Neural cell (in vitro differentiated cells): ENCODE measurements around the gene MECP2. TPM values are rescaled to one million over a fixed set of nuclear protein-coding genes. Genes with fewer than 3 reads are reported as not detected.

Source experiments
- H2AFZ ChIP-seq: fragments of 200-600, 300-800 bp; sonication (generic), shearing (Covaris generic); 2 replicates; pipeline ENCODE4 v1.6.0; 2014; ENCODE audit warnings: low read depth, mild to moderate bottlenecking, antibody characterized with exemption, low read length, moderate library complexity
- H3F3A ChIP-seq: fragments of 200-600 bp; shearing (Covaris generic); 2 replicates; pipeline ENCODE4 v1.6.1; 2016; ENCODE audit warnings: mild to moderate bottlenecking, moderate library complexity, mixed read lengths, antibody characterized with exemption, low read length; ENCODE audit not compliant: insufficient read depth, poor library complexity, severe bottlenecking
- H3K27ac ChIP-seq: fragments of 200-600, 300-800 bp; sonication (generic), shearing (Covaris generic); 2 replicates; pipeline ENCODE4 v1.5.1; 2014; ENCODE audit warnings: mild to moderate bottlenecking, low read length, moderate library complexity
- H3K27me3 ChIP-seq: fragments of 300-800, 200-600 bp; sonication (generic), shearing (Covaris generic); 2 replicates; pipeline ENCODE4 v1.6.0; 2014; ENCODE audit warnings: mild to moderate bottlenecking, low read depth, low read length, moderate library complexity; ENCODE audit not compliant: insufficient read depth
- H3K36me3 ChIP-seq: fragments of 300-800, 200-600 bp; sonication (generic), shearing (Covaris generic); 2 replicates; pipeline ENCODE4 v1.5.1; 2014; ENCODE audit warnings: mild to moderate bottlenecking, antibody characterized with exemption, low read length, moderate library complexity; ENCODE audit not compliant: insufficient read depth
- H3K4me2 ChIP-seq: fragments of 300-800, 200-600 bp; sonication (generic), shearing (Covaris generic); 2 replicates; pipeline ENCODE4 v1.6.0; 2014; ENCODE audit warnings: mild to moderate bottlenecking, low read length
- H3K4me3 ChIP-seq: fragments of 300-800, 200-600 bp; sonication (generic), shearing (Covaris generic); 2 replicates; pipeline ENCODE4 v1.5.1; 2014; ENCODE audit warnings: mild to moderate bottlenecking, low read length, moderate library complexity
- H3K79me2 ChIP-seq: fragments of 200-600 bp; shearing (Covaris generic); replicated peaks from 2 replicates; pipeline ENCODE4 v1.6.0; 2014; ENCODE audit warnings: mild to moderate bottlenecking, low read length, moderate library complexity; ENCODE audit not compliant: insufficient read depth
- H3K9ac ChIP-seq: fragments of 300-800, 200-600 bp; sonication (generic), shearing (Covaris generic); 2 replicates; pipeline ENCODE4 v1.6.1; 2016; ENCODE audit warnings: mild to moderate bottlenecking, low read length, mixed read lengths
- H3K9me2 ChIP-seq: fragments of 200-600 bp; shearing (Covaris generic); 2 replicates; pipeline ENCODE4 v1.6.1; 2016; ENCODE audit warnings: mild to moderate bottlenecking, low read length, mixed read lengths; ENCODE audit not compliant: insufficient read depth
- H3K9me3 ChIP-seq: fragments of 200-600, 300-800 bp; sonication (generic), shearing (Covaris generic); 2 replicates; pipeline ENCODE4 v1.6.1; 2016; ENCODE audit warnings: mild to moderate bottlenecking, mixed run types, low read length, moderate library complexity, mixed read lengths
- H4K20me1 ChIP-seq: fragments of 200-600 bp; shearing (Covaris generic); 2 replicates; pipeline ENCODE4 v1.6.1; 2016; ENCODE audit warnings: mild to moderate bottlenecking, mixed run types; ENCODE audit not compliant: insufficient read depth
- EP300 ChIP-seq: fragments of 450-650 bp; conservative IDR thresholded peaks from 2 replicates; pipeline ENCODE4 v1.6.1; 2014; ENCODE audit warnings: antibody characterized with exemption, mild to moderate bottlenecking, moderate library complexity; ENCODE audit not compliant: poor library complexity, severe bottlenecking
- EZH2 ChIP-seq: fragments of 200-600, 300-800 bp; shearing (Covaris generic), sonication (generic); IDR thresholded peaks from 2 replicates; pipeline ENCODE4 v1.6.1; 2014; ENCODE audit warnings: antibody characterized with exemption, low read length, borderline replicate concordance, mild to moderate bottlenecking; ENCODE audit not compliant: insufficient read depth, poor library complexity, severe bottlenecking
- MXI1 ChIP-seq: fragments of 450-650 bp; conservative IDR thresholded peaks from 2 replicates; pipeline ENCODE4 v1.6.1; 2014; ENCODE audit warnings: antibody characterized with exemption, mild to moderate bottlenecking; ENCODE audit not compliant: poor library complexity, severe bottlenecking
- POLR2AphosphoS5 ChIP-seq: IDR thresholded peaks from 2 replicates; pipeline ENCODE4 v1.6.1; 2012
- RAD21 ChIP-seq: fragments of 450-650 bp; conservative IDR thresholded peaks from 2 replicates; pipeline ENCODE4 v1.6.1; 2014; ENCODE audit warnings: antibody characterized with exemption, mild to moderate bottlenecking, moderate library complexity
- SMC3 ChIP-seq: fragments of 450-650 bp; conservative IDR thresholded peaks from 2 replicates; pipeline ENCODE4 v1.6.1; 2014; ENCODE audit warnings: antibody characterized with exemption, mild to moderate bottlenecking, moderate library complexity; ENCODE audit not compliant: poor library complexity
- TAF1 ChIP-seq: IDR thresholded peaks from 2 replicates; pipeline ENCODE4 v1.6.1; 2012; ENCODE audit warnings: low read depth
- polyA plus RNA-seq: library from polyadenylated mRNA; depleted of rRNA; stranded (reverse); fragments of >200 nt; gene quantifications from 2 replicates; pipeline ENCODE4 v1.2.3, GENCODE V29; 2014
- TF ChIP-seq, protein P1 (sequence below): IDR thresholded peaks from 2 replicates; pipeline ENCODE4 v1.6.1; 2012; ENCODE audit warnings: borderline replicate concordance
- TF ChIP-seq, protein P2 (sequence below): fragments of 450-650 bp; IDR thresholded peaks from 2 replicates; pipeline ENCODE4 v1.5.1; 2014; ENCODE audit warnings: antibody characterized with exemption, mild to moderate bottlenecking, moderate library complexity; ENCODE audit not compliant: poor library complexity, severe bottlenecking

MECP2 gene
- polyA plus RNA-seq, 1 donor from 2014 or later, result 14.5 TPM

- H3K27me3 ChIP-seq, result no peaks in the 10 kb centered on the region
- H3K27ac ChIP-seq, result no peak overlapping the region
- no peak overlapping the region for H3K4me2 ChIP-seq
- H3K9me2 ChIP-seq, result no peaks in the 10 kb centered on the region
- H3K36me3 ChIP-seq, result no peaks in the 10 kb centered on the region
- no peak overlapping the region for H3K4me3 ChIP-seq
- no peak overlapping the region for H2AFZ ChIP-seq
- no peaks in the 10 kb centered on the region for H3F3A ChIP-seq
- H3K9me3 ChIP-seq, result no peaks in the 10 kb centered on the region
- no peak overlapping the region for H3K9ac ChIP-seq
- H3K79me2 ChIP-seq, result no peaks in the 10 kb centered on the region
- no peaks in the 10 kb centered on the region for H4K20me1 ChIP-seq
- TF ChIP-seq, protein P1, sequence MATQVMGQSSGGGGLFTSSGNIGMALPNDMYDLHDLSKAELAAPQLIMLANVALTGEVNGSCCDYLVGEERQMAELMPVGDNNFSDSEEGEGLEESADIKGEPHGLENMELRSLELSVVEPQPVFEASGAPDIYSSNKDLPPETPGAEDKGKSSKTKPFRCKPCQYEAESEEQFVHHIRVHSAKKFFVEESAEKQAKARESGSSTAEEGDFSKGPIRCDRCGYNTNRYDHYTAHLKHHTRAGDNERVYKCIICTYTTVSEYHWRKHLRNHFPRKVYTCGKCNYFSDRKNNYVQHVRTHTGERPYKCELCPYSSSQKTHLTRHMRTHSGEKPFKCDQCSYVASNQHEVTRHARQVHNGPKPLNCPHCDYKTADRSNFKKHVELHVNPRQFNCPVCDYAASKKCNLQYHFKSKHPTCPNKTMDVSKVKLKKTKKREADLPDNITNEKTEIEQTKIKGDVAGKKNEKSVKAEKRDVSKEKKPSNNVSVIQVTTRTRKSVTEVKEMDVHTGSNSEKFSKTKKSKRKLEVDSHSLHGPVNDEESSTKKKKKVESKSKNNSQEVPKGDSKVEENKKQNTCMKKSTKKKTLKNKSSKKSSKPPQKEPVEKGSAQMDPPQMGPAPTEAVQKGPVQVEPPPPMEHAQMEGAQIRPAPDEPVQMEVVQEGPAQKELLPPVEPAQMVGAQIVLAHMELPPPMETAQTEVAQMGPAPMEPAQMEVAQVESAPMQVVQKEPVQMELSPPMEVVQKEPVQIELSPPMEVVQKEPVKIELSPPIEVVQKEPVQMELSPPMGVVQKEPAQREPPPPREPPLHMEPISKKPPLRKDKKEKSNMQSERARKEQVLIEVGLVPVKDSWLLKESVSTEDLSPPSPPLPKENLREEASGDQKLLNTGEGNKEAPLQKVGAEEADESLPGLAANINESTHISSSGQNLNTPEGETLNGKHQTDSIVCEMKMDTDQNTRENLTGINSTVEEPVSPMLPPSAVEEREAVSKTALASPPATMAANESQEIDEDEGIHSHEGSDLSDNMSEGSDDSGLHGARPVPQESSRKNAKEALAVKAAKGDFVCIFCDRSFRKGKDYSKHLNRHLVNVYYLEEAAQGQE, result no peak
- no peak for TF ChIP-seq POLR2AphosphoS5
- no peak for TF ChIP-seq EZH2
- TF ChIP-seq RAD21, result no peak
- TF ChIP-seq TAF1, result no peak
- no peak for TF ChIP-seq SMC3
- TF ChIP-seq, protein P2, sequence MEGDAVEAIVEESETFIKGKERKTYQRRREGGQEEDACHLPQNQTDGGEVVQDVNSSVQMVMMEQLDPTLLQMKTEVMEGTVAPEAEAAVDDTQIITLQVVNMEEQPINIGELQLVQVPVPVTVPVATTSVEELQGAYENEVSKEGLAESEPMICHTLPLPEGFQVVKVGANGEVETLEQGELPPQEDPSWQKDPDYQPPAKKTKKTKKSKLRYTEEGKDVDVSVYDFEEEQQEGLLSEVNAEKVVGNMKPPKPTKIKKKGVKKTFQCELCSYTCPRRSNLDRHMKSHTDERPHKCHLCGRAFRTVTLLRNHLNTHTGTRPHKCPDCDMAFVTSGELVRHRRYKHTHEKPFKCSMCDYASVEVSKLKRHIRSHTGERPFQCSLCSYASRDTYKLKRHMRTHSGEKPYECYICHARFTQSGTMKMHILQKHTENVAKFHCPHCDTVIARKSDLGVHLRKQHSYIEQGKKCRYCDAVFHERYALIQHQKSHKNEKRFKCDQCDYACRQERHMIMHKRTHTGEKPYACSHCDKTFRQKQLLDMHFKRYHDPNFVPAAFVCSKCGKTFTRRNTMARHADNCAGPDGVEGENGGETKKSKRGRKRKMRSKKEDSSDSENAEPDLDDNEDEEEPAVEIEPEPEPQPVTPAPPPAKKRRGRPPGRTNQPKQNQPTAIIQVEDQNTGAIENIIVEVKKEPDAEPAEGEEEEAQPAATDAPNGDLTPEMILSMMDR, result no peak
- TF ChIP-seq EP300, result no peak
- TF ChIP-seq MXI1, result no peak
Measured at GRCh38 chrX:154115071-154115470, 17.6 kb upstream of the MECP2 start.

GRCh38 chrX:154114652-154115051, 17.1 kb upstream of the MECP2 start:
- no peaks in the 10 kb centered on the region for H3K27me3 ChIP-seq

More at GRCh38 chrX:154114652-154115051, 17.1 kb upstream of the MECP2 start:
- Histone ChIP-seq H4K20me1 (no peaks in the 10 kb centered on the region), H3F3A (no peaks in the 10 kb centered on the region), H3K4me2 (no peak overlapping the region), H3K9me2 (no peaks in the 10 kb centered on the region), H3K79me2 (no peaks in the 10 kb centered on the region), H3K27ac (no peak overlapping the region), H3K36me3 (no peaks in the 10 kb centered on the region), H2AFZ (no peak overlapping the region), H3K9me3 (no peaks in the 10 kb centered on the region), H3K9ac (no peak overlapping the region), H3K4me3 (no peak overlapping the region)
- TF ChIP-seq MXI1 (no peak), RAD21 (no peak), EP300 (no peak), POLR2AphosphoS5 (no peak), TAF1 (no peak), SMC3 (no peak), EZH2 (no peak)
- TF ChIP-seq, protein P2, result no peak
- TF ChIP-seq, protein P1, result no peak
